A549 (cell line): ENCODE data around the gene TMEM190.

Experiments
- CTCF ChIP-seq: fragments of >200 bp; sonication (Bioruptor Twin); formaldehyde crosslinking; IDR thresholded peaks from 3 replicates; pipeline ENCODE4 v1.5.1; 2016
- E2F6 ChIP-seq: IDR thresholded peaks from 2 replicates; pipeline ENCODE4 v1.6.1; 2012; ENCODE audit warnings: low read depth, borderline replicate concordance
- EP300 ChIP-seq, 2 experiments: fragments of >200 bp; sonication (Bioruptor Twin); formaldehyde crosslinking; IDR thresholded peaks; 2 replicates in 1 of 2; 3 replicates in 1 of 2; pipeline ENCODE4 v1.6.1; 2016 to 2017
- HEYL ChIP-seq: fragments of 250-450 bp; sonication (Bioruptor Pico); IDR thresholded peaks from 2 replicates; pipeline ENCODE4 v1.8.0; 2021; ENCODE audit warnings: mild to moderate bottlenecking, moderate library complexity
- JUNB ChIP-seq: fragments of >200 bp; sonication (Bioruptor Twin); formaldehyde crosslinking; IDR thresholded peaks from 2 replicates; pipeline ENCODE4 v1.6.1; 2016

DNA sequence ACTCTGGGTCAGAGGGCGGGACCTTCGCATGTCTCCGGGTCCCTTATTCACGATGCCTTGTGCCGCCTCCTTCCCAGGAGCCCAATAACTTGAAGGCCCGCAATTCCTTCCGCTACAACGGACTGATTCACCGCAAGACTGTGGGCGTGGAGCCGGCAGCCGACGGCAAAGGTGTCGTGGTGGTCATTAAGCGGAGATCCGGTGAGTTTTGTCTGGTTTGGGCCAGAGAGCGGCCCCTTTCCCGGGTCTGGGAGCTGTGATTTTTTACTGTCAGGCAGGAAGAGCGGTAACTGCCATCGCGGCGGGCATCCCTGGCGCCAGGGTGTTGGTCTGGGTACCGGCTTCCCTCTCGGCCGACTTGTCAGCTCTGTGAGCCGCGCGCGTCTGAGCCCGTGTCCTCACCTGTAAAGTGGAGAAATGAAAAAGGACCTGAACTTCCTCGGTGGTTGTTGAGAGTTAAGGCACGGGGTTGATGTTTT, 9.9 kb downstream of the TMEM190 start:
- TF ChIP-seq CTCF (no peak), HEYL (CRISPR knock-in tag) (no peak), EP300 (IDR thresholded peaks at IDR 0.05) (no peak), JUNB (no peak), E2F6 (no peak)
